Measurements from ENCODE around the gene NIPBL.

The NIPBL gene

DNA sequence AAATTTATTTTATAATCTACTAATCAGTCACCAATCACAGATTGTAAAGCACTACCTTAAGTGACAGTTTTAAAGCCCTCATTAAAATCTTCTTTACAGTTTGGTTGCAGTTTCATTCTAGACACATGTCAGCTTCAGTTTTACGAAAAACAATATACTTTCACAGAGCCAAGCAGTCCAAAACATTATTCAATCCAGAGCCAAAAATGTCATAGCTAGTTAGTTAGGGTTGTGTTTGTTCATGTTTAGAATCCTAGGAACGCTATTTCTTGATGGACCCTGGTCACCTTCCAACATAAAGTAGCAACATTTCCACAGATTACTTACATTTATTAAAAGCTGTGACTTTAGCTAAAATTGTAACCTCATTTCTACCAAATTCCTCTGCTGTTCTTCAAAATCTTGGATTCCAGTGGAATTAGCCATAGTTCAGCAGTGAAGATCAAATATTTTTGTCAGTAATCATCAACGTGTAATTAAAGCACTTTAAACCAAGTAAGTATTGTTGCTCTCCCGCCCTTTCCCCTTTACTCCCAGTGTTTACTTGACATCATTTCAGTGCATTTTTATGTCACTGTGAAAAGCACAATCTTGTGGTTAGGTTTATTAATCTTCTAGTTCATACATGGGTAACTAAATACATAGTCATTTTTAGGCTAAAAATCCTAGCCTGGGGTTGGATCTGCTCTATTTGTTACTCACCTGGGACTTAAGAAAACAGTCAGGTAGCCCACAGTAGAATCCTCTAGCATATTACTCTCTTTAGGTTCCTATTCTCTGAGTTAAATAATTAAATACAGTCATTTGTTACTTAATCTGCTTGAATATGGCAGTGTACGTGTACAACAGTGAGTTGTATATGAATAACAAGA, 74.3 kb downstream of the NIPBL start:
- CTCF ChIA-PET: no interaction called here
- DNase-seq (ENCODE audit: extremely low spot score): no peak
- TF ChIP-seq, protein P1, sequence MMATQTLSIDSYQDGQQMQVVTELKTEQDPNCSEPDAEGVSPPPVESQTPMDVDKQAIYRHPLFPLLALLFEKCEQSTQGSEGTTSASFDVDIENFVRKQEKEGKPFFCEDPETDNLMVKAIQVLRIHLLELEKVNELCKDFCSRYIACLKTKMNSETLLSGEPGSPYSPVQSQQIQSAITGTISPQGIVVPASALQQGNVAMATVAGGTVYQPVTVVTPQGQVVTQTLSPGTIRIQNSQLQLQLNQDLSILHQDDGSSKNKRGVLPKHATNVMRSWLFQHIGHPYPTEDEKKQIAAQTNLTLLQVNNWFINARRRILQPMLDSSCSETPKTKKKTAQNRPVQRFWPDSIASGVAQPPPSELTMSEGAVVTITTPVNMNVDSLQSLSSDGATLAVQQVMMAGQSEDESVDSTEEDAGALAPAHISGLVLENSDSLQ (IDR thresholded peaks at IDR 0.05): peak; percentile 86
- no peak for TF ChIP-seq HDGF (IDR thresholded peaks at IDR 0.05; ENCODE audit: borderline replicate concordance)
- TF ChIP-seq LEF1 (IDR thresholded peaks at IDR 0.05; ENCODE audit: borderline replicate concordance): no peak
- POLR2A ChIA-PET: no interaction called here

GRCh38 chr5:36953043-36953442, 76.5 kb downstream of the NIPBL start:
- no peak for DNase-seq (ENCODE audit: extremely low spot score)
- CTCF ChIA-PET: no interaction called here
- TF ChIP-seq FOXM1 (IDR thresholded peaks at IDR 0.05; ENCODE audit: borderline replicate concordance): no peak
- TF ChIP-seq FOXA1 (IDR thresholded peaks at IDR 0.05): no peak
- no peak for TF ChIP-seq L3MBTL2 (conservative IDR thresholded peaks at IDR 0.05)
- TF ChIP-seq BHLHE40 (IDR thresholded peaks at IDR 0.05; ENCODE audit: borderline replicate concordance): no peak
- no peak for TF ChIP-seq TARDBP (IDR thresholded peaks at IDR 0.05)
- TF ChIP-seq LEF1 (IDR thresholded peaks at IDR 0.05; ENCODE audit: borderline replicate concordance): no peak
- TF ChIP-seq, protein P1 (IDR thresholded peaks at IDR 0.05): no peak
- TF ChIP-seq ARNT (IDR thresholded peaks at IDR 0.05): no peak
- no peak for TF ChIP-seq FOXK2 (IDR thresholded peaks at IDR 0.05)
- POLR2A ChIA-PET: no interaction called here

DNA sequence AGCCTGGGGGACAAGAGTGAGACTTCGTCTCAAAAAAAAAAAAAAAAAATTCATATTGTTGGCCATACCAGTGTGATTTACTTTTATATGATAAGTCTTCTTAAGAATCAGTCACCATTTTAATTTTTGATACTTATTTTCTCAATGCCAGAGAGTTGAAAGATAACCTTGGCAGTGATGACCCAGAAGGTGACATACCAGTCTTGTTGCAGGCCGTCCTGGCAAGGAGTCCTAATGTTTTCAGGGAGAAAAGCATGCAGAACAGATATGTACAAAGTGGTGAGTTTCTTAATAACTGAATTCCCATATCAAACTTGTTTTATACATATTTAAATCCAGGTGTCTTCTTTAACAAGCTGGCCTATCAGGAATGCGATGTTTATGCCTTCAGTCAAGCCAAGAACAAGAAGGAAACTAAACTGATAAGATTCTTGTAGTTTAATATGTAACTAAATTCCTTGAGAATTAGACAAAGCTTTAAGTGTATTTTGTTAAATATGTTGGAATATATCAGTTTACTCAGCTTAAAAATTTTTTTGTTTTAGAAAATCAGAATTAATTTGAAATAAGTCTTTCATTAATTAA, 81.5 kb downstream of the NIPBL start:
- CTCF ChIA-PET: no interaction called here

DNA sequence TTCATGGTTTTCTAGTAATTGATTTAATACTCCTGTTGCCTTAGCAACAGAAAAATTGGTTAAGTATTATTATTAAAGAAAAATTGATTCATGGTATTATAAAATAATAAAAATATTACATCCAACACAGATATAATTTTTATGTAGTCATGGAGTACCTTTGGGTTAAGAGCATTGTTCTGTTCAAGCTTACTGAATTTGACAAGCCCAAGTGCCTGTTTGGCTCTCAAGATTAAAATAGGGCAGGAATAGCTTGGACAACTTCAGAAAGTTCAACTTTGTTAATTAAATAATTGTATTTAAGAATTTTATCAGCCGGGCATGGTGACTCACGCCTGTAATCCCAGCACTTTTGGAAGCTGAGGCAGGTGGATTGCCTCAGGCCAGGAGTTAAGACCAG, 82.0 kb downstream of the NIPBL start:
- POLR2A ChIA-PET: no interaction called here
- CTCF ChIA-PET: no interaction called here
- DNase-seq (ENCODE audit: extremely low spot score): no peak
- TF ChIP-seq L3MBTL2 (conservative IDR thresholded peaks at IDR 0.05): no peak
- no peak for TF ChIP-seq HDGF (IDR thresholded peaks at IDR 0.05; ENCODE audit: borderline replicate concordance)
- TF ChIP-seq BHLHE40 (IDR thresholded peaks at IDR 0.05; ENCODE audit: borderline replicate concordance): no peak
- no peak for TF ChIP-seq SP1 (IDR thresholded peaks at IDR 0.05)
- no peak for TF ChIP-seq FOXA1 (IDR thresholded peaks at IDR 0.05)
- TF ChIP-seq ZNF384 (IDR thresholded peaks at IDR 0.05): no peak
- TF ChIP-seq FOXM1 (IDR thresholded peaks at IDR 0.05; ENCODE audit: borderline replicate concordance): no peak
- TF ChIP-seq LEF1 (IDR thresholded peaks at IDR 0.05; ENCODE audit: borderline replicate concordance): no peak
- TF ChIP-seq, protein P1 (IDR thresholded peaks at IDR 0.05): no peak
- no peak for TF ChIP-seq CTBP1 (IDR thresholded peaks at IDR 0.05; ENCODE audit: borderline replicate concordance)
- TF ChIP-seq SUZ12 (IDR thresholded peaks at IDR 0.05): no peak
- no peak for TF ChIP-seq NFRKB (IDR thresholded peaks at IDR 0.05)
- TF ChIP-seq TARDBP (IDR thresholded peaks at IDR 0.05): no peak
- no peak for TF ChIP-seq FOXK2 (IDR thresholded peaks at IDR 0.05)
- TF ChIP-seq ELF4 (IDR thresholded peaks at IDR 0.05): no peak
- no peak for TF ChIP-seq ARNT (IDR thresholded peaks at IDR 0.05)

More for the DNA sequence above, 81.5 kb downstream of the NIPBL start:
- DNase-seq (ENCODE audit: extremely low spot score): no peak
- POLR2A ChIA-PET: no interaction called here
- TF ChIP-seq ELF4 (IDR thresholded peaks at IDR 0.05) (no peak), NFRKB (IDR thresholded peaks at IDR 0.05) (no peak), LEF1 (IDR thresholded peaks at IDR 0.05; ENCODE audit: borderline replicate concordance) (no peak), ZNF384 (IDR thresholded peaks at IDR 0.05) (no peak), BHLHE40 (IDR thresholded peaks at IDR 0.05; ENCODE audit: borderline replicate concordance) (no peak), CTBP1 (IDR thresholded peaks at IDR 0.05; ENCODE audit: borderline replicate concordance) (no peak), SUZ12 (IDR thresholded peaks at IDR 0.05) (no peak), TARDBP (IDR thresholded peaks at IDR 0.05) (no peak), SP1 (IDR thresholded peaks at IDR 0.05) (no peak), FOXA1 (IDR thresholded peaks at IDR 0.05) (no peak), FOXK2 (IDR thresholded peaks at IDR 0.05) (no peak)
- TF ChIP-seq, protein P1 (IDR thresholded peaks at IDR 0.05): no peak

GRCh38 chr5:36965179-36965578, 88.6 kb downstream of the NIPBL start:
- no peak for DNase-seq (ENCODE audit: extremely low spot score)
- TF ChIP-seq FOXK2 (IDR thresholded peaks at IDR 0.05) (no peak), ARNT (IDR thresholded peaks at IDR 0.05) (no peak), FOXA1 (IDR thresholded peaks at IDR 0.05) (no peak), FOXM1 (IDR thresholded peaks at IDR 0.05; ENCODE audit: borderline replicate concordance) (no peak), SUZ12 (IDR thresholded peaks at IDR 0.05) (no peak), L3MBTL2 (conservative IDR thresholded peaks at IDR 0.05) (no peak), NFRKB (IDR thresholded peaks at IDR 0.05) (no peak)
- TF ChIP-seq, protein P1 (IDR thresholded peaks at IDR 0.05): no peak
- ChIA-PET POLR2A (no interaction called here), CTCF (no interaction called here)

Data from HEK293T (cell line).